Parathyroid adenoma (tissue), 2 donors: ENCODE data around the gene PPP1R9B.

Experiments used
- H2AFZ ChIP-seq: fragments of 300-600 bp; sonication (generic); one replicate; pipeline ENCODE4 v1.7.0; 2017; ENCODE audit warnings: antibody characterized with exemption, mild to moderate bottlenecking
- H3K27ac ChIP-seq: fragments of 300-600 bp; sonication (generic); one replicate; pipeline ENCODE4 v1.7.0; 2017
- H3K27me3 ChIP-seq: fragments of 300-600 bp; sonication (generic); one replicate; pipeline ENCODE4 v1.7.0; 2017; ENCODE audit warnings: low read length; ENCODE audit not compliant: control insufficient read depth, insufficient read depth
- H3K36me3 ChIP-seq: fragments of 300-600 bp; sonication (generic); one replicate; pipeline ENCODE4 v1.7.0; 2017; ENCODE audit warnings: low read length; ENCODE audit not compliant: control insufficient read depth, insufficient read depth
- H3K4me1 ChIP-seq: fragments of 300-600 bp; sonication (generic); one replicate; pipeline ENCODE4 v1.7.0; 2017; ENCODE audit warnings: control low read depth
- H3K4me2 ChIP-seq: fragments of 300-600 bp; sonication (generic); one replicate; pipeline ENCODE4 v1.7.0; 2017; ENCODE audit warnings: low read length
- H3K4me3 ChIP-seq: fragments of 300-600 bp; sonication (generic); one replicate; pipeline ENCODE4 v1.7.0; 2017; ENCODE audit warnings: low read depth, low read length
- H3K79me2 ChIP-seq: fragments of 300-600 bp; sonication (generic); one replicate; pipeline ENCODE4 v1.7.0; 2017; ENCODE audit warnings: control low read depth
- H3K9ac ChIP-seq: fragments of 300-600 bp; sonication (generic); one replicate; pipeline ENCODE4 v1.7.0; 2017; ENCODE audit warnings: mild to moderate bottlenecking
- H3K9me3 ChIP-seq: fragments of 300-600 bp; sonication (generic); one replicate; pipeline ENCODE4 v1.7.0; 2017; ENCODE audit warnings: low read length; ENCODE audit not compliant: control insufficient read depth
- TF ChIP-seq, protein P1 (sequence below): fragments of 300-600 bp; sonication (generic); IDR thresholded peaks from one replicate; pipeline ENCODE4 v1.7.0; 2017; ENCODE audit warnings: antibody characterized with exemption, mild to moderate bottlenecking
- donor health status: primary hyperparathyroidism.

PPP1R9B gene

GRCh38 chr17:50111673-50112655, 38.5 kb downstream of the PPP1R9B start:
- Histone ChIP-seq H3K4me3 (no peak overlapping the region), H3K27me3 (no peaks in the 10 kb centered on the region), H3K4me2 (peak overlapping the region; percentile 35), H3K79me2 (no peaks in the 10 kb centered on the region), H3K9me3 (no peaks in the 10 kb centered on the region), H2AFZ (peak overlapping the region; percentile 19), H3K4me1 (peaks cover 20% of the 10 kb centered on the region), H3K9ac (peak overlapping the region; percentile 13), H3K27ac (peak overlapping the region; percentile 59), H3K36me3 (no peaks in the 10 kb centered on the region)
- TF ChIP-seq, protein P1, sequence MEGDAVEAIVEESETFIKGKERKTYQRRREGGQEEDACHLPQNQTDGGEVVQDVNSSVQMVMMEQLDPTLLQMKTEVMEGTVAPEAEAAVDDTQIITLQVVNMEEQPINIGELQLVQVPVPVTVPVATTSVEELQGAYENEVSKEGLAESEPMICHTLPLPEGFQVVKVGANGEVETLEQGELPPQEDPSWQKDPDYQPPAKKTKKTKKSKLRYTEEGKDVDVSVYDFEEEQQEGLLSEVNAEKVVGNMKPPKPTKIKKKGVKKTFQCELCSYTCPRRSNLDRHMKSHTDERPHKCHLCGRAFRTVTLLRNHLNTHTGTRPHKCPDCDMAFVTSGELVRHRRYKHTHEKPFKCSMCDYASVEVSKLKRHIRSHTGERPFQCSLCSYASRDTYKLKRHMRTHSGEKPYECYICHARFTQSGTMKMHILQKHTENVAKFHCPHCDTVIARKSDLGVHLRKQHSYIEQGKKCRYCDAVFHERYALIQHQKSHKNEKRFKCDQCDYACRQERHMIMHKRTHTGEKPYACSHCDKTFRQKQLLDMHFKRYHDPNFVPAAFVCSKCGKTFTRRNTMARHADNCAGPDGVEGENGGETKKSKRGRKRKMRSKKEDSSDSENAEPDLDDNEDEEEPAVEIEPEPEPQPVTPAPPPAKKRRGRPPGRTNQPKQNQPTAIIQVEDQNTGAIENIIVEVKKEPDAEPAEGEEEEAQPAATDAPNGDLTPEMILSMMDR = no peak

DNA sequence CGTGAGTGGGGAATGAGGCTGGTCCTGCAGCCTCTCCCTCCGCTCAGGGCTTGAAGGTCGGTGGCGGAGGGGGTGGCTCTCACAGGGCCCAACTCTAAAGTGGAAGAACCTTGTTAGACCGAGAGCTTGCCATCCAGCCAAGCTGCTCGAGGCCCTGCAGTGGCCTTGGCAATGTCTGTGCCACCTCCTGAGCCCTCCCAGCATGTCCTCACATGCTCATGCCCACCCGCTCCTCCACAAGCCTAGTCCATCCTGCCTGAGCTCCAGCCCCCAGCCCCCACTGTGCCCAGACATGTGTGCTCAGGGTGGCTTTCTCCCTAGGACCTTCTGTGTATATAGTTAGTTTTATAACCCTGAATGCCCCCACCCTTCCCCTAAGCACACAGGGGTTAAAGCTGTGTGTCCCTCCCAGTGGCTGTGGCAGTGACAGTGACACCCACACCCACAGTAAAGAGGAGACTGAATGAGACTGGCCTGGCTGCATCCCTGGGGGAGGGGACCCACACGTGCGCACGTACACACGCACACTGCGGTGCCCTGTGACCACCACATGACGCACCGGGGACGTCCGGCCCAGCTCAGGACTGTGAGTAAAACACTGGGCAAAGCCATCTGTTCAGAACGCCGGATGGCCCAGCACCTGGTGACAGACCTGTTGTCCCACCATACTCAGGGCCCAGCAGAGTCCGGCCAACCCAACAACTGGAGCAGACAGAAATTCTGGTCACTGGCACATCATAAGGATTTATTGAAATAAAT, 39.7 kb downstream of the PPP1R9B start:
- H3K4me1 ChIP-seq = peaks cover 20% of the 10 kb centered on the region
- H3K9ac ChIP-seq = no peak overlapping the region
- H2AFZ ChIP-seq = no peak overlapping the region
- no peaks in the 10 kb centered on the region for H3K79me2 ChIP-seq
- no peak overlapping the region for H3K4me3 ChIP-seq
- H3K27me3 ChIP-seq = no peaks in the 10 kb centered on the region
- H3K9me3 ChIP-seq = no peaks in the 10 kb centered on the region
- no peak overlapping the region for H3K4me2 ChIP-seq
- TF ChIP-seq, protein P1 = no peak
- peak overlapping the region; percentile 59 for H3K27ac ChIP-seq
- H3K36me3 ChIP-seq = no peaks in the 10 kb centered on the region

GRCh38 chr17:50109785-50110184, 40.7 kb downstream of the PPP1R9B start:
- H3K27ac ChIP-seq = no peak overlapping the region
- peaks cover 17% of the 10 kb centered on the region for H3K4me1 ChIP-seq

DNA sequence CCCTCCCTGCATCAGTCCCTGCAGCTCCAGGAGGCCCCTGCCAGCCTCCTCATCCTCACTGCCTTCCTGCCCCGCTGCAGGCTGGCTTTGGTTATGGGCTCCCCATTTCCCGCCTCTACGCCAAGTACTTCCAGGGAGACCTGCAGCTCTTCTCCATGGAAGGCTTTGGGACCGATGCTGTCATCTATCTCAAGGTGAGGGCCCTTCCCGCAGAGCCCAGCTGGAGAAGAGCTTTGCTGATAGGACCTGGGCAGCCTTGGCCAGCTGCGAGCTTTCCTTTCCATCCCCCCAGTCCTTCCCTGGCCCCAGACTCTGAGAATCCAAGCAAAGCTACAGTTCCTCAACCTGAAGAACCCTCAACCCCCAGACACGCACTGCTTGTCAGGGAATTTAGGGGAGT, 41.3 kb downstream of the PPP1R9B start:
- H3K4me2 ChIP-seq = no peak overlapping the region
- H3K79me2 ChIP-seq = no peaks in the 10 kb centered on the region
- no peaks in the 10 kb centered on the region for H3K9me3 ChIP-seq
- H3K36me3 ChIP-seq = no peaks in the 10 kb centered on the region
- no peak overlapping the region for H2AFZ ChIP-seq
- H3K27ac ChIP-seq = no peak overlapping the region
- H3K9ac ChIP-seq = no peak overlapping the region
- no peaks in the 10 kb centered on the region for H3K27me3 ChIP-seq
- TF ChIP-seq, protein P1 = no peak
- peaks cover 15% of the 10 kb centered on the region for H3K4me1 ChIP-seq
- H3K4me3 ChIP-seq = no peak overlapping the region

More at GRCh38 chr17:50109785-50110184, 40.7 kb downstream of the PPP1R9B start:
- no peak overlapping the region for H3K4me3 ChIP-seq
- H3K36me3 ChIP-seq = no peaks in the 10 kb centered on the region
- no peak overlapping the region for H3K9ac ChIP-seq
- TF ChIP-seq, protein P1 = no peak
- no peaks in the 10 kb centered on the region for H3K79me2 ChIP-seq
- H3K9me3 ChIP-seq = no peaks in the 10 kb centered on the region
- no peak overlapping the region for H2AFZ ChIP-seq
- H3K27me3 ChIP-seq = no peaks in the 10 kb centered on the region
- no peak overlapping the region for H3K4me2 ChIP-seq
